ENCODE data around the gene MARCKS. TPM values are rescaled to one million over a fixed set of nuclear protein-coding genes. Genes with fewer than 3 reads are reported as not detected.
"Not testable (repeated sequence)": the region's sequence is repeated elsewhere in the genome, so short reads cannot be mapped to it uniquely, and the experiment has no call there.

Gene MARCKS
- polyA plus RNA-seq, 12 donors: 178 to 329 (median 238) TPM

DNA sequence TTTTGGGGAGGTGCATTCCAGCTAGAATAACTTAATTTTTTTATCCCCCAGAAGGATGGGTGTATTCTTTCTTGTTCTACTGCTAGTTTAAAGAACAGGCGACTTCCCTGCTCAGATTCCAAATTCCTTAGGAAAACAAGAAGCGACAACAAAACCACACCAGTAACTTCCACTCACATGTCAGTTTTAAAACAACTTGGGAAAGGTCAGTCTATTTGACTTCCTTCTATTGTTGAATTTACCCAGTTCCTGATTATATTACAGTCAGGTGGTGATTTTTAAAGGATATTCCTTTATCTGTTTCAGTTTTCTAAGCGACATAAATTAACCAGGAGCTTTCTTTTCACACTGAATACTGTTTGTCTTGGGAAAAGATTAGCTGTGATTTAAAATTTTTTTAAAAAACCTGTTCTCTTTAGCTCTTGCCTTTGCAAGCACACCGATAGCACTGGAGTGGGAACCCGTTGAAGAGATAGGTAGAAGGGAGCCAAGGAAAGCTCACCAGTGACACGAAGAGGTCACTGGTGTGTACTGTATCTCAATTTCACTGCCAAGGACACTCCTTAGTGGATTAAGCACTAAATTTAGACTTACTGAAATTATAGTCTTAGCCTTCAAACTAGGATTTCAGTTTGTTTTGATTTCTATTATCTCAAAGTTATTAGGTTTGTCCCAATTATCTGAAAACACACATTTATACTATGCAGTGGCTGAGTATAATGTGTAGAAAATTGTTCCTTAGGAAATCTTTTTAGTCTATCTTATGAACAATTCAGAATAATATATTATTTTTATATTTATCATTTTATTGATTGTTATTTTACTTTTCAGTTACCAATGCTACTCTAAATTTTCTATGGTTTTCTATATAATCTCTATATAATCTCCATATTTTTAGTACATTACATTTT lies 22.3 kb downstream of the MARCKS start:
- DNase-seq: peak; percentile 88

DNA sequence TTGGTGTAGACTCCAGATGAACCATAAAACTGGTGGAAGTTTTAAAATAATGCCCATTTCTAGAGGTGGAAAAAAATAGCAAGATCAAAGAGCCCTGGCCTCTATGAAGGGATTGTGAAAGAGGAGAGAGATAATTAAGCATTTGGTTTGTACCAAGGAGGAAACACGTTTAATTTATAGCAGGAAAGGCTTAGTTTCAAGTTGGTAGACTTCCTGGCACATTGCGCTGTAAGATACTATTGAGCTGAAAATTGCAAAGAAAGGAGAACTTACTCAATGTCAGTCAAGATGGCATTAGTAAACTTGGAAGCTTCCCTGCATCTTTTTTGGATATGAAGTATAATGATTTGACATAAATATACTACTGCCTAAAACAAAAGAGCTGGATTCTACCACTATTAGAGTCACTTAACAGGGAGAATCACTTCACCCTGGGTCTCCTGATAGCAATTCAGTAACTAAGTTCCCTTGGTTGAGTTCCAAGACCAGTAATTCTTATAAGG lies 24.4 kb downstream of the MARCKS start:
- no peak for DNase-seq

DNA sequence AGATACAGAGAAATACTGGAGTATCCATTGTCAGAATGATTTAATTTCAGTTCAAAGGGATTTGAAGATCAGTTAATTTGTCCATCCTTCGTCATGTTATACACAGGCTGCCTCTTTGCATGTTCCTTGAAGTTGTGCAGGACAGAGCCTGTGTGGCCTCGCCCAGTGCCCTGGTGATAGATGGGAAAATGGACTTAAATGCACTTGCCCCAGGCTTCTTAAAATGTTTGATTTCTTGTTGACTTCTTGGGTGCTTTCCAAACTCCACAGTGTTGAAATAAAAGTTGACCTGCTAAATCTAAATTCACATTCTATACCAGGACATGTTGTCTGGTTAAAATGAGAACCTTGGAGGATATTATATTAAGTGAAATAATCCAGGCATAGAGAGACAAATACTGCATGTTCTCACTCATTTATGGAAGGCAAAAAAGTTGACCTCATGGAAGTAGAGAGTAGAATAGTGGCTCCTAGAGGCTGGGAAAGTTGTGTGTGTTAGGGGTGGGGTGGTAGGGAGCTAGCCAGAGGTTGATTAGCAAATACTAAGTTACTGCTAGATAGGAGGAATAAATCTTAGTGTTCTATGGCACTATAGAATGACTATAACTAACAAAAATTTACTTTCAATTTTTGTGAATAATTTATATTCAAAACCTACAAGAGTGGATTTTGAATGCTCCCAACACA lies 25.3 kb downstream of the MARCKS start:
- no peak for DNase-seq

DNA sequence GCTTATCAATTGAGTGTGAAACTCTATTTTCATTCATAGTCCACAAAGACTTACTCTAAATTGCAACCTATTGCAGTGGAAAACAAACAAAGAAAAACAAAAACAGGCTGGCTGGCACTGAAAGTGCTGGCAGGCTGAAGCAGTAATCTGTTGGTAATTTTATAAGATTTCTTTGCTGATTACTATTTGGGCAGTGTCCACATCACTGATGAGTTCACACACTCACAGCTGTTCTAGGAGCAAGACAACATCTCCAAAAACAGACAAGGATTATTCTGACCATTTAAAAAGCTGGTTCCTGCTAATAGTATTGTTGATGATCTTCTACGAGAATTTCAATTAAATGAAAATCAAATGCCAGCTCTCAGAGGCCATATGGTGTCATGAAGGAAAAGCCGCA lies 26.9 kb downstream of the MARCKS start:
- no peak for DNase-seq

DNA sequence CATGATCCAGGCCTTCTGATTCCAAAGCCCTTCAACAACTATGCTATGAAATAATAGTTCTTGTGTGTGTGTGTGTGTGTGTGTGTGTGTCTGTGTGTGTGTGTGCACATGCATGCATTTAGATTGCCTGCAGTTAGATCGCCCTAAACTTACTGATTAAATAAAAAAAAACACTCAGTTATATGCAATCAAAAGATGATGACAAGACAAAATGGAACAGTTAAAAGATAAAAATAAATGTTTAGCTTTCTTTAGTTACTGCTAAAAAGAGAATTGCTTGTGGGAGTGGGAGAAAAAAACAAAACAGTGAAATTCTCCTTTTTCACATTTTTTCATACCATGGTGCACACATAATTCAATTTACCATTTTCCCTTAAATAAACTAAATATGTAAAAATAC lies 29.4 kb downstream of the MARCKS start:
- no peak for DNase-seq

DNA sequence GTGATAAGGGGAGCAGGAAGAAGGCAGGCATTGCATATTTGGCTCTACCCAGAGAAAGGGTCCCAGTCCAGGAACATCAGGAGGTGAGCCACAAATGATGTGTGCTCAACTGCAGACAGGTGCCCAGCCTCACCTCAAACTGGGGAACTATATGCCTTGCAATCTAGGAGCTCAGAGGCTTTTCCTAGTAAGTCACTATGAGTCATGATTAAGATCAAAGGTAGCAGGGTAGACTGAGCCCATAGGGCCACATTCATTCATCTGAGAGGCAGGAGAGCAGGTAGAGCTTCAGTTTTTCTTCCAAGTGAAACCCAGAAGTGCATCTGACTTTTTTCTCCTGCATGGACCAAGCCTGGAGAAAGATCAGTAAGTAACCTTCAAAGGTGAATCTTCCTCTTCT lies 31.3 kb downstream of the MARCKS start:
- DNase-seq: no peak

DNA sequence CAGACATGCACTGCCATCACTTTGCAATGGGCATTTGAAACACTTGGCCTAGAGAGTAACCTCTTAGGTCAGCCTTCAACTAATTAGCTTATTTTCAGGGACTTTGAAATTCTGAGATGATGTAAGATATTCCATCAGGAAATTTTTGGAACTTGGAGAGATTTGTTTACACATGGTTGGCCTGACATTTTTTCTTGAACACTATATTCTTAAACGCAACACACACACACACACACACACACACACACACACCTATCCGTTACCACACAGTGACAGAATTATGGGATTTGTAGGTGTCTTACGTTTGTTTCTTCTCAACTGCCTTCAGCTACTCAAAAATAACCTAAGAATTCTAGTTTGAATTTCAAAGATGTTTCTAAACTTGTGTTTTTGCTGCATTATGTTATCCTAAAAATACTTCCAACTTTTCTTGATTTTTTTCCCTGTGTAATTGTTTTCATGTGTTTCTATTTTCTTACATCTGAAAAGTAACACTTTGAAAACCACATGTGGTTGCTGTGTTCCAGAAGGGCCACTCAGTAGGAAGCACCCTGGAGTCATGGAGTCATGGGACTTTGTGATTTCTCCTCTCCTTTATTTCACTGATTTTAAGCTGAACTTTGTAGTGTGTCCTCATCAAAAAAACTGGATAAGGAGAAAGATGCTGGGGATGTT lies 31.9 kb downstream of the MARCKS start:
- no peak for DNase-seq

DNA sequence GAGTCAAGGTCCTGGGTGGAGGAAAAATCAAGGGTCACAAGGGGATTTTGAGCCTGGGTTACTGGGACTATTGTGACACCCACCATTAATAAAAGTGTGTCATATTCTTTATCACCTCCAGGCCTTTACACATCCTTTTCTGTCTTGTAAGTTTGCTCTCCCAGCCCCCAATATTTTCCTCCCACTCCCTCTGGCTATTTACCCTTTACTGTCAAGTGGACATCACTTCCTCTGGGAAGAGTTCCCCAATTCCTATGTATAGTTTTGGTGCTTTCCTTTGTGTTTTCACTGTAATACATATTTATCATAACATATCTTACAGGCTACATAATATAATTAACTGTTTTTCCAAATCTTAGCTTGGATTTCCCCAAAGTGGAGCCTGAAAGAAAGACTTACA lies 36.3 kb downstream of the MARCKS start:
- DNase-seq: no peak

DNA sequence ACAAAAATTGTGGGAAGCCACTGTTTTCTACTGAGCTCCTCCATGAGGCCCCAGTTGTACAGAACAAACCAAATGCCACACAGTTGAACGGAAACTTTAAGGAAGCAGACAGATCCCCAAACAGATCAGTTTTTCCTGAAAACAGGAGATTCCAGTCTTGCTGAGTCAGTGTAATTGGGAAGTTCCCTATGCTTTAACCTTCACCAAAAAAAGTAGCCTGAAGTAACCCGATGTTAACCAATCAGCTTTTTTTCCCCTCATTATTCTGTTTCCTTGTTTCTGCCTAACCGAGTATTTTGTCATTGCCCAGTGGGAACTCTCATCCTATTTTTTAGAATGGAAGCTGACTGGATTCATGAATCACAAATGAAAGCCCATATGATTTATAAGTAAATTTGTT lies 36.7 kb downstream of the MARCKS start:
- no peak for DNase-seq

DNA sequence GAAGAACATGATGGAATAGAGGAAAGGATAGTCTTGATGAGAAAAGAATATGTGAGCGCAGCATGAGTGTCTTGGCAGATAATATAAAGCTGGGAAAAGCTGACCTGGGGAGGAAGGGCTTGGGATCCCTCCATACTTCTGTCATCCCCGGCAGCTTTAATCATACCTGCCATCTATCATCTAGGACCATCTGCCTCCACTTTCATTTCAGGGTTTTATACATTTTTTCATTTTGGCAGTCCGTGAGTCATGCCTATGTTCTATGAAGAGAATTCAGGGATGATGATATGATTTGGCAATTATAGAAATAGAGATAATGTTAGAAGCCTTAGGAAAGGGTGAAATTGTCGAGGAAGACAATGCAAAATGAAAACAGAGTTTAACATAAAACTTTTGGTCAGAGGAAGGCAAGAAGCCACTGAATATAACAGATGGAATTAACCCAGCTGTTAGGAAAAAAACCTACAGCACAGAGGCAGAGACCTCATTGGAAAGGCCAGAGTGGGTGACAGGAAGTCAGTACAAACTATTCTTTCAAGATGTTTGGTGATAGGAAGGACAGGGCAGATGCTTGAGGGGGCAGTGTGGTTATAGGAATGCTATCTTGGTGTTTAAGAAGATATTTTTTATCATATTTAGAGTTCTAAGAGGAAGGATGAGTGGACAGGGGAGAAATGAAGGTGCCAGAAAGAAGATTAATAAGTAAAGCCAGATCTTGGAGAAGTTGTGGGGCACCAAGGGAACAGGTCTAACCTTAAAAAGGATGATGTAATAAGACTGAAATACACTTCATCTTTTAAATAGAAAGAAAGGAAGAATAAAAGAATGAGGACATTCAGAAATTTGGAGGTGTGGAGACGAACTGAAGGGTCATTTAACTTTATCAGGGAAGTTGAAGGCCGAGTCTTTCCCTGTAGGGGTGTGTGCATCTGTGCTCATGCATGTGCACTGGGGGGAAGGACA lies 37.8 kb downstream of the MARCKS start:
- DNase-seq: peak; percentile 59

DNA sequence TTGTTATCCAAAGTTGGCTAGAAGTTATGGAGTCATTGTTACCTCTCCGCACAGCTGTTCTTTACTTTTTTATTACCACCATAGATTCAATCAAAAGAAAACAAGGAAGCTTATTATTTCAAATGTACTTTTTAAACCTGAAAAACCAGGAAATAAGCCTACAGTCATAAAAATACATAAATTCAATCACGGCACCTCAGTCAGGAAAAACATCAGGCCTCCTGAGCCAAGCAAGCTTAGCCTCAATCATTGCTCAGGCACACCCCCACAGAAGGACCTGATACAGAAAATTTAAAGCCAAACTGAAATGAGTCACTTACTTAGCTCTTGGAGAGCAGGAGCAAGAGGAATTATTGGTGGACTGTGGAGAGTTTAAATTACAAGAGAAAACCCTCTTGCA lies 44.3 kb downstream of the MARCKS start:
- DNase-seq: no peak

DNA sequence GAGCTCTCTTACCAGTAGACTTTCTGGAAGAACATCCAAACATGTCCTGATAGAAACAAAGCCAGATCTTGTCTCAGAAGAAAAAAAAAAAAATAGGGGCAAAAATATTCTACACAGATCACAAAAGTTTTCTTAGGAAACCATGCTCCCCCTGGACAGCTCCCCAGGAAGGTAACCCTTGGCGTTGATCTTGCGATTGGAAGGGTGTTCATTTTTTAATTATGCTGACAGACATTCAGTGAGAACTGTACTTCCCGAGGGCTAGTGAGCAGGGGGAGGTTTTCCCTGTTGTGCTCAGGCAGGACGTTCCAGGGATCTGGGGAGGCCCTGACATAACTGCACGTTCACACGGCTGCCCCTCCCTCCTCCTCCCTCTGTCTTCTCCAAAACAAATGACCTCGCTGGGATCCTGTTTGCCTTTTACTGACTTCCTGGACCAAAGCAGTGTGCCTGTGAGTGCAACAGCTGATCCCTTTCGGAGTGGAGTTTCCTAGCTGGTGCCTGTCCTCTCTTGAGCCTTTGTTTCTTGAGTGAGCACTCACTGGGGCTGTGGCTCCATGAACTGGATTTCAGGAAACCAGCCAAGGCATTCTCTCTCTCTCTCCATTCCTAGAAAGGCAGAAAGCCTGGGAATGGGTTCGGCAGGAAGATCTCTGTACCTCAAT lies 46.7 kb downstream of the MARCKS start:
- peak; percentile 47 for DNase-seq

DNA sequence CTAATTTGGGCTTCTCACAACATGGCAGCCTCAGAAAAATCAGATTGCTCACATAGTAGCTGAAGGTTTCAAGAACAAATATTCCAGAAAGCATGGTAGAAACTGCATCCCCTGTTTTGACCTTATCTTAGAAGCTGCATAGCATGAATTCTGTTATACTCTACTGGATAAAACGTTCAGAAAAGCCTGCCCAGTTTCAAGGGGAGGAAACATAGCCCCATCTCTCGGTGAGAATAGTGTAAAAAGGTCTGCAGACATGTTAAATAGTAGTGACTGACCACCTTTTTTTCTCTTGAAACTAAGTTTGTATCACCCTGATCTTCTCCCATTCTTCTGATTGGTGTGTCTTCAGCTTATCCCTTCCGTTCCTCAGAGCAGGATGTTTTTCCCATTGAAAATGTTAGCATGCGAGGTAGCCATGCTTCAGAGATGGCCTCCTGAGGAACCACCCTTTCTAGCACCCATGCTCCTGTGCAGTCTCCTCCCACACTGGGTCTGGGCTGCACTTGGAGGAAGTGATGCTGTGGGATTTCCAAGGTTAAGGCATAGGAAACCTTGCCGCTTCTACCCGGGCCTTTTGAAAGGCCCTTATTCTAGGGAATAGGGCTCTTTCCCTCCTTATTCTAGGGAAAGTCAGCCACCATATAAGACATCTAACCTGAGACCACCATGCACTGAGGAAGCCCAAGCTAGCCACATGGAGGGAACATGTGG lies 50.1 kb downstream of the MARCKS start:
- DNase-seq: no peak

DNA sequence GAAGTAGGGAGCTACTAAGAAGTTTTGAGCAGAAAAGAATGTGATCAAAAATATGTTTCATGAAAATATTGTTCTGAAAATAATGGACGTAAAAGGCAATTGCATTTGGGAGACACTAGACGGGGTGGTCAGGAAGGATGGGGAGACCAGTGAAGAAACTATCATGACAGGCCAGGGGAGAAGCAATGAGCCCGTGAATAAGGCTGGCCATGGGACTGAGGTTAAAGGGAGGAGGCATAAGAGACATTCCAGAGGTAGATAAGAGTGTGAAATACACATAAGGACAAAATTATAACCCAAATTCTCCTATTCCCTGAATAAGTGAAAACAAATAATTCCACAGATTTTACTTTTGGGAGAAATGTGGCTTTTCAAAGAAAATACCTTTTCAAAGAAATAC lies 51.7 kb downstream of the MARCKS start:
- DNase-seq: no peak

DNA sequence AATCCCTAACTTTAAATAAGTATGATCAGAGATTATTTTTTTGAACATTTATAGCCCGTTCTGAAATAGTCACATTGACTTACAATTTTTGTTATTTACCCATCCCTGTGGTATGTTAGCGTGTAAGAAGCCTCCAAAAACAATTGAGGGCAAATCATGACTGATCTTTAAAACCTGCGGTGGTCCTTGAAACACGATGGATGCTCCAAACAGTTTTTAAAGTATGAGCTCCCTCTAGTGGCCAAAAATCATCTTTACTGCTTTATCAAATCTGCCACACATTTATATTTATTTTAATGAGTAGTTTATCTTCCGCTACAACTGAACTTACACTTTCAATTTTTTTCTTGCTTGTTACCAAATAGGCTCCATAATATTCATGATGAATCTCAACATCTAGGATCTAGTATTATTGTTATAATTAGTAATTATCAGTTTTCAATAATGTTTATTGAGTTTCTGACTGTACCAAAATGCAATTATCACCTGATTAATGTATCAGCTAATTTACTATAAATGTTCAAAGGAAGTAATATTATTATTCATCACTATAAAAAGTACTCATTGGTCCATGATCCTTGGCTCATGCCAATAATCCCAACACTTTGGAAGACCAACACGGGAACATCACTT lies 52.2 kb downstream of the MARCKS start:
- DNase-seq: peak; percentile 83

DNA sequence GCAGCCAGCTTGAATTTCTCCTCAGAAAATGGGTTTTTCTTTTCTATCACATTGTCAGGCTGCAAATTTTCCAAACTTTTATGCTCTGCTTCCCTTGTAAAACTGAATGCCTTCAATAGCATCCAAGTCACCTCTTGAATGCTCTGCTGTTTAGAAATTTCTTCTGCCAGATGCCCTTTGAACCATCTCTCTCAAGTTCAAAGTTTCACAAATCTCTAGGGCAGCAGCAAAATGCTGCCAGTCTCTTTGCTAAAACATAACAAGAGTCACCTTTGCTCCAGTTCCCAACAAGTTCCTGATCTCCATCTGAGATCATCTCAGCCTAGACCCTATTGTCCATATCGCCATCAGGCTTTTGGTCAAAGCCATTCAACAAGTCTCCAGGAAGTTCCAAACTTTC lies 53.1 kb downstream of the MARCKS start:
- DNase-seq: not testable (repeated sequence)

Data from muscle of arm (tissue), 12 donors.